Upper lobe of left lung (tissue), 4 donors: Measurements from ENCODE around the gene KIF26B.

Experiments
- EP300 ChIP-seq, 4 donors: sonication (generic); formaldehyde crosslinking; IDR thresholded peaks; one replicate each; pipeline ENCODE4 v1.5.1; 2017; ENCODE audit warnings: antibody characterized with exemption in 4 of 4, control low read depth in 2 of 4
- POLR2A ChIP-seq, 4 donors: fragments of 450-650 bp; IDR thresholded peaks; one replicate each; pipeline ENCODE4 v1.5.1; 2016 to 2017; ENCODE audit warnings: antibody characterized with exemption in 4 of 4, mild to moderate bottlenecking in 2 of 4
- POLR2AphosphoS5 ChIP-seq, 2 donors: sonication (generic); formaldehyde crosslinking; IDR thresholded peaks; one replicate each; pipeline ENCODE4 v1.5.1; 2017; ENCODE audit warnings: antibody characterized with exemption in 2 of 2
- TF ChIP-seq, protein P1 (sequence below), 6 experiments: fragments of 450-650 bp in 4 of 6; fragments of 200-600 bp in 2 of 6; sonication (generic) in 2 of 6; IDR thresholded peaks; one replicate each; pipeline ENCODE4 v1.5.1; 2016 to 2019; ENCODE audit warnings: antibody characterized with exemption in 6 of 6

DNA sequence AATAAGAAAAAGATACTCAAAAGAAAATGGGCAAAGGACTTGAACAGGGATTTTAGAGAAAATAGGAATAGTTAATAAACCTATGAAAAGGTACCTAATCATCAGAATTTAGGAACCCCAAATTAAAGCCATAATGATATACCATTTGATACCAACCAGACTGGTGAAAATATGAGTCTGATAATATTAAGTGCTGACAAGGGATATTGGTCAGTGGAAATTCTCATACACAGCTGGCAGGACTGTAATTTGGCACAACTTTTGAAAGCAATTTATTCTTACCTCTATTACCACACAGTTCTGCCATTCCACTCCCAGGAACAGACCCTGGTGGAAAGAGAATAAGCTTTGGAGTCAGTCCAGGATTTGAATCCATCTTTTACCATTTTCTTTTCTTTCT is 111.3 kb downstream of the KIF26B start:
- no peak for TF ChIP-seq POLR2AphosphoS5 (IDR thresholded peaks at IDR 0.05)
- no peak for TF ChIP-seq POLR2A (IDR thresholded peaks at IDR 0.05)
- TF ChIP-seq, protein P1, sequence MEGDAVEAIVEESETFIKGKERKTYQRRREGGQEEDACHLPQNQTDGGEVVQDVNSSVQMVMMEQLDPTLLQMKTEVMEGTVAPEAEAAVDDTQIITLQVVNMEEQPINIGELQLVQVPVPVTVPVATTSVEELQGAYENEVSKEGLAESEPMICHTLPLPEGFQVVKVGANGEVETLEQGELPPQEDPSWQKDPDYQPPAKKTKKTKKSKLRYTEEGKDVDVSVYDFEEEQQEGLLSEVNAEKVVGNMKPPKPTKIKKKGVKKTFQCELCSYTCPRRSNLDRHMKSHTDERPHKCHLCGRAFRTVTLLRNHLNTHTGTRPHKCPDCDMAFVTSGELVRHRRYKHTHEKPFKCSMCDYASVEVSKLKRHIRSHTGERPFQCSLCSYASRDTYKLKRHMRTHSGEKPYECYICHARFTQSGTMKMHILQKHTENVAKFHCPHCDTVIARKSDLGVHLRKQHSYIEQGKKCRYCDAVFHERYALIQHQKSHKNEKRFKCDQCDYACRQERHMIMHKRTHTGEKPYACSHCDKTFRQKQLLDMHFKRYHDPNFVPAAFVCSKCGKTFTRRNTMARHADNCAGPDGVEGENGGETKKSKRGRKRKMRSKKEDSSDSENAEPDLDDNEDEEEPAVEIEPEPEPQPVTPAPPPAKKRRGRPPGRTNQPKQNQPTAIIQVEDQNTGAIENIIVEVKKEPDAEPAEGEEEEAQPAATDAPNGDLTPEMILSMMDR (IDR thresholded peaks at IDR 0.05): no peak
- no peak for TF ChIP-seq EP300 (IDR thresholded peaks at IDR 0.05)
